Articular chondrocyte of knee joint (primary cell): Measurements from ENCODE around the gene VSTM1. TPM values are rescaled to one million over a fixed set of nuclear protein-coding genes. Genes with fewer than 3 reads are reported as not detected.

Experiments
- small RNA-seq: library from RNA; depleted of rRNA; stranded (forward); fragments of <200 nt; gene quantifications from one replicate; pipeline ENCODE3, GENCODE V24; 2012
- total RNA-seq: library from RNA; depleted of rRNA; stranded (reverse); fragments of >200 nt; gene quantifications from 2 replicates; pipeline ENCODE4 v1.2.3, GENCODE V29; 2012

Gene VSTM1, protein sequence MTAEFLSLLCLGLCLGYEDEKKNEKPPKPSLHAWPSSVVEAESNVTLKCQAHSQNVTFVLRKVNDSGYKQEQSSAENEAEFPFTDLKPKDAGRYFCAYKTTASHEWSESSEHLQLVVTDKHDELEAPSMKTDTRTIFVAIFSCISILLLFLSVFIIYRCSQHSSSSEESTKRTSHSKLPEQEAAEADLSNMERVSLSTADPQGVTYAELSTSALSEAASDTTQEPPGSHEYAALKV
- total RNA-seq = not detected in 2 replicates

DNA sequence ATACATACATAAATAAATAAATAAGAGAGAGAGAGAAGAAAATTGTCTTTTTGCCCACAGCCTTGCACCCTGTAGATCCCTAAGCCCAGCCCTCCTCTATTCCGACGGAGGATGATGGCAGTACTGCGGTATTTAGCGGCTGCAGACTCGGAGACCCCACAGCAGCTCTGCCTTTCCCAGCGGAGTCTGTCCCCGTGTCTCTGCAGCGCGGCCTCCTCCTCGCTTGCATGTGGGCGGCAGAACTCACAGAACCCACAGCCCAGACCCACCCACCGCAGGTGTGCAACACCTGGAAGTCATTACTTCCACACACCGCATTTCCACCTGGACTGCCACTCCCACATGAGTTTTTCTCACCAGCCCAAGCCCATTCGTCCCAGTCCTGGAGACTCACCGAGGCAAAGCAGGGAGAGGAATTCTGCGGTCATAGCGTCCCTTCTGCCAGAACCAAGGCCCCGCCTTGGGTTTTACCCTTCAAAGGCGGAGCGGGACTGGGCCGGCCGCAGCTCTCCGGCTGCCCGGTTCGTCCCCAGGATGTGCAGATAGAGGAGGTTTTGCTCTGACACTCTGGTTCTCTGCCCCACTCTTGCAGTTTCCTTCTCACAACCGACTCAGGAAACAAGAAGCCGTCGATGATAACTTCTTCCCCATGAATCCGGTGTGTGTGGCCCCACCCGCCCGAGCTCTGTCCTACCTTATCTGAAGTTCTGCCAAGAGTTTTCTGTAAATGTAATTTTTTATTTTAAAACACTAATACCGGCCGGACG, at the start of gene VSTM1:
Gene VSTM1, minus strand, starts transcription at position 548 of the 767 bp plus-strand sequence. Its CDS starts 120 bp downstream, at position 428.

DNA sequence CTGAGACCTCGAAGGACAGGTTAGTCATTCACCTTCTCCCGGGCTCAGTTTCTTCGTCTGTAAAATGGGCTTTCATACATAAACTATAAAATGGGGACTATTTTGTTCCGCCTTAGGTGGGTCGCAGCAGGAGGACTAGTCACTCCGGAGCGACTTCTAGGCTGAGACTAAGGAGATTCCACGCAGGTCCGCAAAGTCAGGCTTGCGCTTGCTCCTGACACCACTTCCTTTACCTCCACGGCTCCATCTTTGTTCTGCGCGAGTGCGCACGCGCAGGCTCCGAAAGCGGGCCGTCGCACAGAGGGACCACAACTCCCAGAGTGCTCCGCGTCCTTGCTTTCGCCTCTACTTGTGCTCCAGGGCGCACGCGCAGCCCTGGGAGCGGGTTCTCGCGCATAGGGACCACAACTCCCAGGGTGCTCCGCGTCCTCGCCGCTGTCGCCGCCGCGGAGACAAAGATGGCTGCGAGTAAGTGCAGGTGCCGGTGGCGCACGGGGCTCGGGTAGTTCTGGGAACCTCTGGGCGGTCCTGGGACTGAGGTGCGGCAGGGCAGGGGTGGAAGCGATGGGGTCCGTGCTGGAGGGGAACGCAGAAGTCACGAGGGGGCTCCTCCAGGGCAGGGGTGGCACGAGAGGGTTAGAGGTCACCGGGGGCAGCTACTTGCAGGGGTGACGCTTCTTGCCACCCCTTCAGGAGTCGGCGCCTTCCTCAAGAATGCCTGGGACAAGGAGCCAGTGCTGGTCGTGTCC, 38.9 kb upstream of the VSTM1 start, which contains the start of gene NDUFA3:
Gene NDUFA3, plus strand, starts transcription at position 435 of the 749 bp plus-strand sequence. Its CDS starts 24 bp downstream, at position 459.

DNA sequence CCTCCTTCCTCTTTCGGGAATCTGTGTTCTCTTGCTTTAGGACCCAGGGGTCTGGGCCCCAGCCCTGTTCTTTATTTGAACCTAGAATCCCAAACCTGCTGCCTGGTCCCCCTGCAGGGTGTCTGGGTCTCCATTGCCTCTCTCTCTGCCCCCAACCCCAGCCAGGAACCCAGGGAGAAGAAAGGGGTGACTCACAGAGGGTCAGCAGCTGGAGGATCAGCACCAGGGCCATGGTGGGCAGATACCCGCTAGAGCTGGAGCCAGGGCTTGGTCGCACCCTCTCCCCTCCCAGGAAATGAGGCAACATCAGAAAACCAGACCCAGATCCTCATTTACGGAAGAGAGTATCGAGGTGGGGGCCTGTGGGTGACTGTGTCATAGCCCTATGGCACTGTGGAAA, 36.9 kb upstream of the VSTM1 start, which contains the start of gene OSCAR:
Gene OSCAR, minus strand, starts transcription at position 243 of the 400 bp plus-strand sequence. Its CDS starts 11 bp downstream, at position 232.

DNA sequence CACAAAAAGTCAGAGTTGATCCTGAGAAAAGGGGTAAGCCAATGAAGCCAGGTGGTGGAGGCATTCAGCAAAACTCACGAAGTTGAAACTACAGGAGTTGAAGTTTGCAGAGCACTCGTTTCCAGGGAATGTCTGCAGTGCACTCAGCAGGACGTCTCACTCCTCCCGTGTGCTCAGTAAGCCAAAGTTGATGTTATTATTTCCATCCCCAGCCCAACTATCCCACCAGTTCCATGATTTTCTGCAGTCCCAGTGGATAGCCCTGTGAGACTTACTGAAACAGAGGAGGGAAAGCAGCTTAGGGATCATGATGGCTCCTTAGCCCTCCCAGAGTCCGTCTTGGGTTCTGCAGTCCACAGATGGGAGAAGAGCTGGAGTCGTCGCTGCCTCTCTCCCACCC, 17.3 kb upstream of the VSTM1 start, which contains the start of gene TARM1:
Gene TARM1, minus strand, starts transcription at position 334 of the 400 bp plus-strand sequence. Its CDS starts 25 bp downstream, at position 309.

DNA sequence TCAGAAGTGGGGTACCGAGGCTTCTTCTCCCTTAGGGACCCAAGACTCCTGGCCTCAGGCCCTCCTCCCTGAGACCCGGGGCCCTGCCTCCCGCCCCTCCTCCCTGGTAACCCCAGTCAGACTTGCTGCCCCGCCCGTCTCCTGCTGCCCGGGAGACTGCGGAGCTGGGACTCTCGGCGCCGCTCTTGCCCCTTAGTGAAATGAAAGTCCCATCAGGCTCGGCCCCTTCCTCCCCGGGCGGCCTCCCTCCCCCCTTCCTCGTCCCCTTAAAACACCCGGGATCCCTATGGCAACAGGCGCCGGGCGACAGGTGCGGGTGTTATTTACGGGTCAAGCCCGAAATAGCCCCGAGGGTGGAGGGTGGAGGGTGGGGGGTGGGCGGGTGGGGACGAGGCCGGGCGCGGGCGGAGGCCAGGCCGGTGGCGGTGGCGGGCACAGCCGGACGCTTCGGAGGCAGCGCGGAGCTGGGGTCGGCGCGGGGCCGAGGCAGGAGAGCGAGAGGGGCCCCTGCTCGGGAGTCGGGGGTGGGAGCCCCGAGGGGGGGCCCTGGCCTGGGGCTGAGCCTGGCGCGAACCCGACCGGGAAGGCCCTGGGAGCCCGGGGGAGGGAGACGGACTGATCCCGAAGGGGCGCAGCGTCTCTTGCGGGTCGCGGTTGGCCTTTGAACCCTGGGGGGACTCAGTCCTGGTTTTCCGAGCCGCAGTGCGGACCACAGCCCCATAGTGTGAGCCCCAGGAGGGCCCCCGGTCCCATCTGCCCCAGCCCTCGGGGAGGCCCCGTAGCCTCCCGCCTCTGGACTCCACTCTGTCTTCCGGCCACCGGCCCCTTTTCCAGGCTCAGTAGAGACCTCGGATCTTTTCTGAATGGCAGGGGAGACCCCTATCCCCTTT, 72.2 kb downstream of the VSTM1 start, which contains the start of gene CACNG6:
Gene CACNG6, plus strand, starts transcription at position 414 of the 890 bp plus-strand sequence. CDS start 1,241 bp downstream, outside the sequence.

Small RNAs within 50 kb of the gene (small RNA-seq; reads per million reads assigned to genes)
- gene AC012314.20 = not detected

Other genes starting within 250 kb of the VSTM1 start
- gene NLRP12, start 239.6 kb downstream of the VSTM1 start, total RNA-seq = not detected in 2 replicates
- 30.8 and 31.2 TPM in 2 replicates for gene MYADM, start 196.0 kb downstream of the VSTM1 start, total RNA-seq
- not detected in 2 replicates for gene PRKCG, start 181.7 kb downstream of the VSTM1 start, total RNA-seq
- gene CACNG7, start 154.6 kb downstream of the VSTM1 start, total RNA-seq = not detected in 2 replicates
- not detected in 2 replicates for gene CACNG8, start 101.0 kb downstream of the VSTM1 start, total RNA-seq
- gene CACNG6, start 72.3 kb downstream of the VSTM1 start, total RNA-seq = not detected in 2 replicates
- not detected in 2 replicates for gene TARM1, start 17.5 kb upstream of the VSTM1 start, total RNA-seq
- gene OSCAR, start 36.9 kb upstream of the VSTM1 start, total RNA-seq = 0.11 and 0.39 TPM in 2 replicates
- 8.8 and 12.0 TPM in 2 replicates for gene NDUFA3, start 39.0 kb upstream of the VSTM1 start, total RNA-seq
- gene TFPT, start 51.8 kb upstream of the VSTM1 start, total RNA-seq = 8.4 and 9.1 TPM in 2 replicates
- 36.2 and 39.2 TPM in 2 replicates for gene PRPF31, start 51.9 kb upstream of the VSTM1 start, total RNA-seq
- 6.9 and 9.7 TPM in 2 replicates for gene CNOT3, start 73.9 kb upstream of the VSTM1 start, total RNA-seq
- 3.9 and 5.7 TPM in 2 replicates for gene LENG1, start 95.8 kb upstream of the VSTM1 start, total RNA-seq
- 1.0 TPM in 1 of 2 replicates, not detected in the other for gene TMC4, start 109.3 kb upstream of the VSTM1 start, total RNA-seq
- gene MBOAT7, start 125.7 kb upstream of the VSTM1 start, total RNA-seq = 25.2 and 25.8 TPM in 2 replicates
- 34.3 and 37.2 TPM in 2 replicates for gene TSEN34, start 127.4 kb upstream of the VSTM1 start, total RNA-seq
- 1,386 and 1,444 TPM in 2 replicates for gene RPS9, start 137.0 kb upstream of the VSTM1 start, total RNA-seq
- not detected in 2 replicates for gene LILRB3, start 159.1 kb upstream of the VSTM1 start, total RNA-seq
- not detected in 2 replicates for gene LILRA6, start 178.9 kb upstream of the VSTM1 start, total RNA-seq
- gene LILRB5, start 193.4 kb upstream of the VSTM1 start, total RNA-seq = not detected in 2 replicates
- not detected in 2 replicates for gene LILRB2, start 217.2 kb upstream of the VSTM1 start, total RNA-seq
- gene LILRA5, start 249.3 kb upstream of the VSTM1 start, total RNA-seq = 0.22 TPM in 1 of 2 replicates, not detected in the other